Astrocyte of the spinal cord (primary cell): ENCODE results near the gene ABCC2.
"Not testable (repeated sequence)": the region's sequence is repeated elsewhere in the genome, so short reads cannot be mapped to it uniquely, and the experiment has no call there.

Source experiments
- DNase-seq: peaks from one replicate; pipeline ENCODE4 v3.0.0; 2011; ENCODE audit warnings: low read depth, low spot score
- H3K4me3 ChIP-seq: 2 replicates; pipeline ENCODE4 v1.5.1; 2011; ENCODE audit warnings: low read depth, mild to moderate bottlenecking, low read length, moderate library complexity
- in situ Hi-C: cut with HindIII; loops from 2 replicates; pipeline ENCODE4 v1.10.0; 2017; ENCODE audit warnings: low sequenced_read_pairs
- TF ChIP-seq, protein P1 (sequence below): IDR thresholded peaks from 2 replicates; pipeline ENCODE4 v1.5.1; 2012; ENCODE audit warnings: low read depth, mild to moderate bottlenecking, low read length, inconsistent platforms

ABCC2 gene

DNA sequence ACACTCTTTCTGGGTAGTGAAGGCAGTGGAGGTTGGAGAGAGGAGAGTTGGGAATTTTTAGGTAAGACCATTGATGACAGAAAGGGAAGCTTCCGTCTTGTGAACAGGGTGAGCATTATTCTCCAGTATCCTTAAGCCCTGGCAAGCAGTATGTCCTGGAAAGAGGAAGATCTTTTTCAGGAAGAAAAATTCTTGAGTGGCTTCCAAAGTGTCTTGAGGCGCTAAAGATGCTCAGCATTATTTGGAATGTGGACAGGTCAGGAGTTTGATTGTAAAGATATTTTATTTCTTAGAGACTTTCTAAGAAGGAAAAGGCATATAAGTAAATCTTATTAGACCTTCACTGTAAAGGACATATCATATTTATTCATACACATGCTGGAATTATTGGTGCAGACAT, 54.3 kb downstream of the ABCC2 start:
- in situ Hi-C loops = no loop called here
- TF ChIP-seq, protein P1, sequence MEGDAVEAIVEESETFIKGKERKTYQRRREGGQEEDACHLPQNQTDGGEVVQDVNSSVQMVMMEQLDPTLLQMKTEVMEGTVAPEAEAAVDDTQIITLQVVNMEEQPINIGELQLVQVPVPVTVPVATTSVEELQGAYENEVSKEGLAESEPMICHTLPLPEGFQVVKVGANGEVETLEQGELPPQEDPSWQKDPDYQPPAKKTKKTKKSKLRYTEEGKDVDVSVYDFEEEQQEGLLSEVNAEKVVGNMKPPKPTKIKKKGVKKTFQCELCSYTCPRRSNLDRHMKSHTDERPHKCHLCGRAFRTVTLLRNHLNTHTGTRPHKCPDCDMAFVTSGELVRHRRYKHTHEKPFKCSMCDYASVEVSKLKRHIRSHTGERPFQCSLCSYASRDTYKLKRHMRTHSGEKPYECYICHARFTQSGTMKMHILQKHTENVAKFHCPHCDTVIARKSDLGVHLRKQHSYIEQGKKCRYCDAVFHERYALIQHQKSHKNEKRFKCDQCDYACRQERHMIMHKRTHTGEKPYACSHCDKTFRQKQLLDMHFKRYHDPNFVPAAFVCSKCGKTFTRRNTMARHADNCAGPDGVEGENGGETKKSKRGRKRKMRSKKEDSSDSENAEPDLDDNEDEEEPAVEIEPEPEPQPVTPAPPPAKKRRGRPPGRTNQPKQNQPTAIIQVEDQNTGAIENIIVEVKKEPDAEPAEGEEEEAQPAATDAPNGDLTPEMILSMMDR = no peak
- H3K4me3 ChIP-seq = no peak overlapping the region
- no peak for DNase-seq

DNA sequence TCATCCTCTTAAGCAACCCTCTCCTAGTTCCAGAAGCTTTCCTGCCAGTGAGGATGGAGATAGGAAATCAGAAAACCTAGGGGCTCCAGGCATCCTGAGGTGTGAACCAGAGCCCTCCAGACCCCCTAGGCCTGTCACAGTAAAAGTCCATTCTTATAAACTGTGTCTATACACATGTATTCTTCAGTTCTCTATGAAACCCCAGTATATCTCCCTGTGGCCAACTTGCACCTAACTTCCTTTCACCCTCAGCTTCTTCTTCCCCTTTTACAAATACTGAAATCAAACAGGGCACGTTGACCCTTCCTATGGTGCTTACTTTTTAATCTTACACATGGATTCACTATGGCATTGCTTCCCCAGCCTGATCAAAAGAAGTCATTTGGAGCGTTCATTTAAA, 58.4 kb downstream of the ABCC2 start:
- DNase-seq, in situ Hi-C loops, H3K4me3 ChIP-seq: not testable (repeated sequence)

DNA sequence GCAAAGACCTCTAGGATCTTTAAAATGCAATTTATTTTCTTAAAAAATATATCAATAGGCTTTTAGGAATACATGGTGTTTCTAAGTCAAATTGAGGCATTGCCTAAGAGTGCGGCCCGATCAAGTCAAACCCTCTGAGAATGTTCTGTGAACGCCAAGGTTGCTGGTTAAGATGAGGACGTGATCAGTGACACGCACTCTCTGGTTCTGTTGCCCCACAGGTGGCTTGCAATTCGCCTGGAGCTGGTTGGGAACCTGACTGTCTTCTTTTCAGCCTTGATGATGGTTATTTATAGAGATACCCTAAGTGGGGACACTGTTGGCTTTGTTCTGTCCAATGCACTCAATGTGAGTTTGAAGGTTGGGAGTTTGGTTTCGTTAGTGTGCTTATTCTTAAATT, 59.3 kb downstream of the ABCC2 start:
- H3K4me3 ChIP-seq = no peak overlapping the region
- DNase-seq = no peak
- TF ChIP-seq, protein P1 = no peak
- in situ Hi-C loops = no loop called here

DNA sequence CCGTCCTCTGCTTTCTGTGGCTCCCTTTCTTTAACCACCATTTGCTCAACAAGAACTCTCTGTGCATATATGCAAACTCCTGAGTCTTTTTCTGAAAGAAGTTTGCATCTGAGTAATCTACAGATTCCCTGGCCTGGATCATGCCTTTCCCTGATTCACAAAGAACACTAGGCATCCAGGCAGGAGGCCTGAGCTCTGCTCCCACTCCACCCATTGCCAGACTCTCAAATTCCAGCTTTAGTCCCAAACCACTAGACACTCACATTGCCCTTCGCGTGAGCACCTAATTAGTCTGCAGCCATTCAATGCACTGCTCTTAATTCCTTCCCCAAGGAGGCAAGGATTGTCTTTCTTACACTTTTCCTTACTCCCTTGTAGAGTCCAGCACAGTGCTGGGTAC, 60.9 kb downstream of the ABCC2 start:
- TF ChIP-seq, protein P1 = no peak
- in situ Hi-C loops = no loop called here

DNA sequence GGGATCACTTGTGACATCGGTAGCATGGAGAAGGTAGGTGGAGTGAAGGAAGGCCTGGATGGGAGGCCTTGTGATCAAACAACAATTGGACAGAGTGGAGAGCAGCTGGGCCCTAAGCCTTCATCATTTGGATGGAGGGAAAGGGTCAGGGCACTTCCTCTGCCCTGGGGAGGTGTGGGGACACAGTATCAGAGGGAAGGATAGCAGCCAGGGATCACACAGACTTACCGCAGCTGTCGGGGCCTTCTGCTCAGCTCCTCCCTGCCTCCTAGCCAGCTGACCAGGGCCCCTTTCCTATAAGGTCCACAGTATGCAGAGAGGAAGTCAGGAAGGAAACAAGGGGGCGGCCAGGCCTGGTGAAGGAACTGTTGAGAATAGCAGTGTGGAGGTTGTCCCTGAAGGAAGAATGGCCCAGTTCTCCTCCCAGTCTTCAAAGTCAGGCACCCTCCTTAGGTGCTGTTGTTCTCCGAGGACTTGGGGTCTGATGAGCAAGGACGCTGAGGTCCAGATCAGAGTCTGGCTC, 62.1 kb downstream of the ABCC2 start:
- DNase-seq = no peak
- TF ChIP-seq, protein P1 = no peak
- no peak overlapping the region for H3K4me3 ChIP-seq
- in situ Hi-C loops = no loop called here

More for the DNA sequence above, 60.9 kb downstream of the ABCC2 start:
- no peak overlapping the region for H3K4me3 ChIP-seq
- no peak for DNase-seq

DNA sequence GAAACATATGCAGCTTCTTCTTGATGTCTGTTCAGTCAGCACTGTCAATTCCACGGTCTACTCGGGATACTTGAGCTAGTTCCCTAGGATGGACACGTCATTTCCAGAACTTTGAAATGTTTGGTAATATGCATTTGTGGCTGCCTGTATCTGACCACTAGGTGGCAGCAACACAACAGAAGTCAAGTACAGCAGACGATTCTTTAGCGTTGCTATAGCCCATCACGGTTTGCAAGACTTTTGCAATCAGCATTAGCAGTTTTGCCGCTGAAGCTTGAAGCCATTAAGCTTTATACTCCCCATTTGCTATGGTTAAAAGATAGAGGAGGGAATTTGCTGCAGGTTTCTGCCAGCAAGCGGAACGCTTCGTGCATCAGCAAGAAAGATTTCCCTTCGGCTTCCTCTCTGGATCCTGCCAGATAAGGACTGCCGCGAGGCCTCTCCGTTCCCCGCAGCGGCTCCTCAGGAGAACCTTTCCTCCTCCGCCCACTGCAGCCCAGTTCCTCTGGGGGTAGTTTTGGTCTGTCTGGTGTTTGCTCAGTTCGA, 63.5 kb downstream of the ABCC2 start:
- peak; percentile 93 for DNase-seq
- in situ Hi-C loops = no loop called here
- H3K4me3 ChIP-seq = peak overlapping the region; percentile 7
- TF ChIP-seq, protein P1 = peak; percentile 86

DNA sequence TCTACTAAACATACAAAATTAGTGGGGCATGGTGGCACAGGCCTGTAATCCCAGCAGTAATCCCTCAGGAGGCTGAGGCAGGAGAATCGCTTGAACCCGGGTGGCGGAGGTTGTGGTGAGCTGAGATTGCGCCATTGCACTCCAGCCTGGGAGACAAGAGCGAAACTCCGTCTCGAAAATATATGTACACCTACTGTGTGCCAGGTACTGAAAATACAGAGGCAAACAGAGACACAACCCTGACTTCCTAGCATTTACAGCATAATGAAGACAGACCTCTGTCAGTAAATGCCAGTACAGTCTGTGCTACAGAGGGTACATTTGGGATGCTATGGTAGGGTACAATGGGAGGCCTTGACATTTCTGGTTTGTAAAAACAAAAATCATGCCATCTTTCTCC, 66.6 kb downstream of the ABCC2 start:
- TF ChIP-seq, protein P1 = no peak
- no peak for DNase-seq
- in situ Hi-C loops = no loop called here
- no peak overlapping the region for H3K4me3 ChIP-seq
